Measurements from ENCODE around the gene MYL6B.

Gene MYL6B

GRCh38 chr12:56178347-56178746 lies 26.0 kb downstream of the MYL6B start:
- no peak for DNase-seq

- DNase-seq, result no peak
Observed at GRCh38 chr12:56186957-56187356, 34.6 kb downstream of the MYL6B start.

- no peak for DNase-seq
Observed at GRCh38 chr12:56188131-56188777, 35.9 kb downstream of the MYL6B start.

- DNase-seq, result no peak
Observed at GRCh38 chr12:56188778-56189098, 36.4 kb downstream of the MYL6B start.

- peak; percentile 83 for DNase-seq
Observed at GRCh38 chr12:56189099-56189917, 36.9 kb downstream of the MYL6B start, which contains the start of gene SMARCC2. Gene SMARCC2 (minus strand): TSS chr12:56189483. CDS start chr12:56189461, 22 bp downstream.

GRCh38 chr12:56189918-56190694 lies 37.7 kb downstream of the MYL6B start:
- DNase-seq, result peak; percentile 61

- DNase-seq, result no peak
Observed at GRCh38 chr12:56190695-56191155, 38.3 kb downstream of the MYL6B start.

GRCh38 chr12:56192582-56192981 lies 40.2 kb downstream of the MYL6B start:
- no peak for DNase-seq

GRCh38 chr12:56193025-56193578 lies 40.7 kb downstream of the MYL6B start:
- DNase-seq, result peak; percentile 84

- DNase-seq, result peak; percentile 88
Observed at GRCh38 chr12:56196818-56197550, 44.6 kb downstream of the MYL6B start.

- DNase-seq, result no peak
Observed at GRCh38 chr12:56197921-56198635, 45.7 kb downstream of the MYL6B start.

- DNase-seq, result no peak
Observed at GRCh38 chr12:56198836-56199235, 46.4 kb downstream of the MYL6B start.

- DNase-seq, result no peak
Observed at GRCh38 chr12:56202366-56202765, 50.0 kb downstream of the MYL6B start.

GRCh38 chr12:56202838-56203237 lies 50.5 kb downstream of the MYL6B start:
- DNase-seq, result no peak

- DNase-seq, result no peak
Observed at GRCh38 chr12:56204275-56204674, 51.9 kb downstream of the MYL6B start.

- no peak for DNase-seq
Observed at GRCh38 chr12:56205445-56205844, 53.1 kb downstream of the MYL6B start.

- no peak for DNase-seq
Observed at GRCh38 chr12:56206452-56207166, 54.2 kb downstream of the MYL6B start.
